Karpas-422 (cell line): ENCODE data around the gene MGAT5. TPM values are rescaled to one million over a fixed set of nuclear protein-coding genes. Genes with fewer than 3 reads are reported as not detected.

Experiments used
- DNase-seq: peaks from one replicate; pipeline ENCODE4 v3.0.0-alpha.2; 2015
- H2AFZ ChIP-seq: fragments of 200-600 bp; sonication (generic); 2 replicates; pipeline ENCODE4 v1.6.1; 2014; ENCODE audit warnings: antibody characterized with exemption, low read length, mixed read lengths
- H3K27ac ChIP-seq: fragments of 200-600 bp; sonication (generic); 2 replicates; pipeline ENCODE4 v1.5.1; 2014; ENCODE audit warnings: mild to moderate bottlenecking, low read length, moderate library complexity
- H3K27me3 ChIP-seq: fragments of 200-600 bp; sonication (generic); 2 replicates; pipeline ENCODE4 v1.6.1; 2014; ENCODE audit warnings: low read length, mixed read lengths
- H3K36me3 ChIP-seq: fragments of 200-600 bp; sonication (generic); 2 replicates; pipeline ENCODE4 v1.6.1; 2014; ENCODE audit warnings: low read length, mixed read lengths; ENCODE audit not compliant: insufficient read depth
- H3K4me1 ChIP-seq: fragments of 200-600 bp; sonication (generic); 2 replicates; pipeline ENCODE4 v1.6.1; 2014; ENCODE audit warnings: mild to moderate bottlenecking, low read length, mixed read lengths
- H3K4me2 ChIP-seq: fragments of 200-600 bp; sonication (generic); 2 replicates; pipeline ENCODE4 v1.6.1; 2014; ENCODE audit warnings: low read length, low read depth, mild to moderate bottlenecking; ENCODE audit not compliant: poor library complexity, severe bottlenecking
- H3K4me3 ChIP-seq: fragments of 200-600 bp; sonication (generic); 2 replicates; pipeline ENCODE4 v1.5.1; 2014; ENCODE audit warnings: mild to moderate bottlenecking, antibody characterized with exemption, low read length, mixed read lengths
- H3K79me2 ChIP-seq: fragments of 200-600 bp; sonication (generic); 2 replicates; pipeline ENCODE4 v1.6.1; 2014; ENCODE audit warnings: mild to moderate bottlenecking, low read length, mixed read lengths
- H3K9ac ChIP-seq: fragments of 200-600 bp; sonication (generic); 2 replicates; pipeline ENCODE4 v1.6.0; 2014; ENCODE audit warnings: low read length
- H3K9me2 ChIP-seq: fragments of 200-600 bp; sonication (generic), shearing (Covaris generic); replicated peaks from 2 replicates; pipeline ENCODE4 v1.6.0; 2014; ENCODE audit warnings: mild to moderate bottlenecking, low read length, moderate library complexity; ENCODE audit not compliant: insufficient read depth
- H3K9me3 ChIP-seq: fragments of 300-700, 200-600 bp; sonication (generic); 2 replicates; pipeline ENCODE4 v1.6.1; 2014; ENCODE audit warnings: low read length, mixed read lengths
- H4K20me1 ChIP-seq: fragments of 200-600 bp; sonication (generic); 2 replicates; pipeline ENCODE4 v1.6.1; 2014; ENCODE audit warnings: mild to moderate bottlenecking, antibody characterized with exemption, low read length, low read depth; ENCODE audit not compliant: insufficient read depth
- total RNA-seq: library from RNA; depleted of rRNA; stranded (reverse); fragments of >200 nt; shearing (Covaris generic); gene quantifications from 2 replicates; pipeline ENCODE4 v1.2.3, GENCODE V29; 2014; ENCODE audit warnings: low replicate concordance

MGAT5 gene
- total RNA-seq, 1 experiment from 2014 or later = 22.7 TPM

GRCh38 chr2:134398300-134398699 lies 144.4 kb downstream of the MGAT5 start:
- Histone ChIP-seq H3K79me2 (no peaks in the 10 kb centered on the region), H4K20me1 (0 out of 2 replicates have a peak, but pooled peaks cover 2% of the 10 kb centered on the region), H3K27me3 (no peaks in the 10 kb centered on the region), H3K4me1 (peaks cover 16% of the 10 kb centered on the region), H3K4me3 (no peak overlapping the region), H3K4me2 (no peak overlapping the region), H3K9me2 (no peaks in the 10 kb centered on the region), H3K27ac (no peak overlapping the region), H3K9ac (no peak overlapping the region), H3K36me3 (no peaks in the 10 kb centered on the region), H2AFZ (no peak overlapping the region), H3K9me3 (no peaks in the 10 kb centered on the region)
- DNase-seq = no peak

GRCh38 chr2:134399096-134399495 lies 145.2 kb downstream of the MGAT5 start:
- peaks cover 16% of the 10 kb centered on the region for H3K4me1 ChIP-seq
- no peak for DNase-seq

GRCh38 chr2:134401081-134401497 lies 147.2 kb downstream of the MGAT5 start:
- H3K9ac ChIP-seq = no peak overlapping the region
- DNase-seq = no peak
- no peaks in the 10 kb centered on the region for H3K79me2 ChIP-seq
- H2AFZ ChIP-seq = no peak overlapping the region
- 0 out of 2 replicates have a peak, but pooled peaks cover 7% of the 10 kb centered on the region for H4K20me1 ChIP-seq
- no peaks in the 10 kb centered on the region for H3K9me2 ChIP-seq
- no peaks in the 10 kb centered on the region for H3K27me3 ChIP-seq
- no peaks in the 10 kb centered on the region for H3K36me3 ChIP-seq
- H3K4me2 ChIP-seq = no peak overlapping the region
- no peak overlapping the region for H3K4me3 ChIP-seq
- peaks cover 1% of the 10 kb centered on the region for H3K4me1 ChIP-seq
- H3K27ac ChIP-seq = no peak overlapping the region
- H3K9me3 ChIP-seq = no peaks in the 10 kb centered on the region

More at GRCh38 chr2:134399096-134399495, 145.2 kb downstream of the MGAT5 start:
- H3K4me2 ChIP-seq = no peak overlapping the region
- H4K20me1 ChIP-seq = 0 out of 2 replicates have a peak, but pooled peaks cover 7% of the 10 kb centered on the region
- no peak overlapping the region for H3K27ac ChIP-seq
- no peak overlapping the region for H3K4me3 ChIP-seq
- H3K27me3 ChIP-seq = no peaks in the 10 kb centered on the region
- H3K36me3 ChIP-seq = no peaks in the 10 kb centered on the region
- H3K9me3 ChIP-seq = no peaks in the 10 kb centered on the region
- no peaks in the 10 kb centered on the region for H3K9me2 ChIP-seq
- H3K79me2 ChIP-seq = no peaks in the 10 kb centered on the region
- H2AFZ ChIP-seq = no peak overlapping the region
- H3K9ac ChIP-seq = no peak overlapping the region

- H3K4me2 ChIP-seq = no peak overlapping the region
- no peaks in the 10 kb centered on the region for H3K4me1 ChIP-seq
- no peak for DNase-seq
- no peak overlapping the region for H3K4me3 ChIP-seq
- no peaks in the 10 kb centered on the region for H3K79me2 ChIP-seq
- no peaks in the 10 kb centered on the region for H3K9me3 ChIP-seq
- H3K36me3 ChIP-seq = no peaks in the 10 kb centered on the region
- H3K9ac ChIP-seq = no peak overlapping the region
- no peaks in the 10 kb centered on the region for H3K9me2 ChIP-seq
- H3K27me3 ChIP-seq = no peaks in the 10 kb centered on the region
- 0 out of 2 replicates have a peak, but pooled peaks cover 7% of the 10 kb centered on the region for H4K20me1 ChIP-seq
- H2AFZ ChIP-seq = no peak overlapping the region
- no peak overlapping the region for H3K27ac ChIP-seq
Measured at GRCh38 chr2:134401789-134402188, 147.9 kb downstream of the MGAT5 start.

- no peak overlapping the region for H3K4me3 ChIP-seq
Measured at GRCh38 chr2:134402410-134402809, 148.5 kb downstream of the MGAT5 start.

GRCh38 chr2:134405611-134406081 lies 151.8 kb downstream of the MGAT5 start:
- Histone ChIP-seq H3K79me2 (no peaks in the 10 kb centered on the region), H2AFZ (no peak overlapping the region), H3K9ac (no peak overlapping the region), H4K20me1 (0 out of 2 replicates have a peak, but pooled peaks cover 7% of the 10 kb centered on the region), H3K27me3 (no peaks in the 10 kb centered on the region), H3K4me3 (no peak overlapping the region), H3K4me2 (no peak overlapping the region), H3K9me3 (no peaks in the 10 kb centered on the region), H3K9me2 (no peaks in the 10 kb centered on the region), H3K27ac (no peak overlapping the region), H3K4me1 (peaks cover 25% of the 10 kb centered on the region), H3K36me3 (no peaks in the 10 kb centered on the region)
- DNase-seq = no peak

More at GRCh38 chr2:134402410-134402809, 148.5 kb downstream of the MGAT5 start:
- Histone ChIP-seq H3K4me2 (no peak overlapping the region), H3K9me3 (no peaks in the 10 kb centered on the region), H4K20me1 (0 out of 2 replicates have a peak, but pooled peaks cover 7% of the 10 kb centered on the region), H3K4me1 (no peaks in the 10 kb centered on the region), H3K27me3 (no peaks in the 10 kb centered on the region), H3K79me2 (no peaks in the 10 kb centered on the region), H3K36me3 (no peaks in the 10 kb centered on the region), H3K9me2 (no peaks in the 10 kb centered on the region), H3K27ac (no peak overlapping the region), H2AFZ (no peak overlapping the region), H3K9ac (no peak overlapping the region)
- DNase-seq = no peak

GRCh38 chr2:134406311-134406710 lies 152.4 kb downstream of the MGAT5 start:
- no peaks in the 10 kb centered on the region for H3K27me3 ChIP-seq
- no peaks in the 10 kb centered on the region for H3K9me3 ChIP-seq
- H3K36me3 ChIP-seq = no peaks in the 10 kb centered on the region
- no peak overlapping the region for H3K4me2 ChIP-seq
- H3K4me1 ChIP-seq = peaks cover 32% of the 10 kb centered on the region
- H4K20me1 ChIP-seq = 0 out of 2 replicates have a peak, but pooled peaks cover 7% of the 10 kb centered on the region
- DNase-seq = no peak
- H2AFZ ChIP-seq = no peak overlapping the region
- H3K9ac ChIP-seq = no peak overlapping the region
- no peaks in the 10 kb centered on the region for H3K9me2 ChIP-seq
- H3K27ac ChIP-seq = no peak overlapping the region
- no peaks in the 10 kb centered on the region for H3K79me2 ChIP-seq
- no peak overlapping the region for H3K4me3 ChIP-seq

- Histone ChIP-seq H3K27ac (no peak overlapping the region), H4K20me1 (0 out of 2 replicates have a peak, but pooled peaks cover 7% of the 10 kb centered on the region), H3K4me2 (no peak overlapping the region), H3K4me3 (no peak overlapping the region), H3K4me1 (peaks cover 36% of the 10 kb centered on the region), H3K9me2 (no peaks in the 10 kb centered on the region), H3K79me2 (no peaks in the 10 kb centered on the region), H3K9me3 (no peaks in the 10 kb centered on the region), H3K27me3 (no peaks in the 10 kb centered on the region), H3K36me3 (no peaks in the 10 kb centered on the region), H2AFZ (no peak overlapping the region), H3K9ac (no peak overlapping the region)
- no peak for DNase-seq
Measured at GRCh38 chr2:134406736-134407135, 152.9 kb downstream of the MGAT5 start.
